ELR (cell line): ENCODE results near the gene WDR13.
"Not testable (repeated sequence)": the region's sequence is repeated elsewhere in the genome, so short reads cannot be mapped to it uniquely, and the experiment has no call there.

Source experiments
- DNase-seq: peaks from one replicate; pipeline ENCODE4 v3.0.0-alpha.2; 2015; ENCODE audit warnings: low read depth

WDR13 gene

GRCh38 chrX:48595929-48596328 is 1.4 kb upstream of the WDR13 start:
- no peak for DNase-seq

- no peak for DNase-seq
These were observed 1.3 kb downstream of the WDR13 start for GRCh38 chrX:48598614-48599013.

- DNase-seq = no peak
These were observed 2.0 kb downstream of the WDR13 start for GRCh38 chrX:48599341-48599740.

GRCh38 chrX:48600226-48600625 is 2.9 kb downstream of the WDR13 start:
- DNase-seq = no peak

GRCh38 chrX:48601741-48602394 is 4.6 kb downstream of the WDR13 start:
- DNase-seq = no peak

- no peak for DNase-seq
These were observed 7.4 kb downstream of the WDR13 start for GRCh38 chrX:48604701-48605100.

GRCh38 chrX:48606091-48606490 is 8.8 kb downstream of the WDR13 start:
- no peak for DNase-seq

- no peak for DNase-seq
These were observed 14.4 kb downstream of the WDR13 start for GRCh38 chrX:48611703-48612102.

- DNase-seq = peak; percentile 11
These were observed 16.3 kb downstream of the WDR13 start for GRCh38 chrX:48613502-48614160.

GRCh38 chrX:48616576-48616975 is 19.3 kb downstream of the WDR13 start:
- no peak for DNase-seq

GRCh38 chrX:48617542-48618340 is 20.4 kb downstream of the WDR13 start:
- peak; percentile 4 for DNase-seq

- DNase-seq = peak; percentile 8
These were observed 29.4 kb downstream of the WDR13 start for GRCh38 chrX:48626401-48627298.

- DNase-seq = peak; percentile 90
These were observed 34.2 kb downstream of the WDR13 start for GRCh38 chrX:48631376-48632090.

- DNase-seq = no peak
These were observed 34.9 kb downstream of the WDR13 start for GRCh38 chrX:48632207-48632606.

GRCh38 chrX:48636301-48636700 is 39.0 kb downstream of the WDR13 start:
- no peak for DNase-seq

- DNase-seq = no peak
These were observed 39.5 kb downstream of the WDR13 start for GRCh38 chrX:48636776-48637175.

- DNase-seq = no peak
These were observed 48.4 kb downstream of the WDR13 start for GRCh38 chrX:48645669-48646068.

GRCh38 chrX:48648336-48648751 is 51.1 kb downstream of the WDR13 start:
- DNase-seq = peak; percentile 61

- peak; percentile 19 for DNase-seq
These were observed 51.8 kb downstream of the WDR13 start for GRCh38 chrX:48649102-48649501.

GRCh38 chrX:48652055-48652579 is 54.8 kb downstream of the WDR13 start:
- not testable (repeated sequence) for DNase-seq

- not testable (repeated sequence) for DNase-seq
These were observed 57.5 kb downstream of the WDR13 start for GRCh38 chrX:48654746-48655145.
